BJ (cell line): ENCODE measurements around the gene SOX10. TPM values are rescaled to one million over a fixed set of nuclear protein-coding genes. Genes with fewer than 3 reads are reported as not detected.

ENCODE experiments used
- CTCF ChIA-PET: fragments of 350-600 bp; formaldehyde crosslinking; extraction: SDS; loops from one replicate; lab custom pipeline; 2021; ENCODE audit warnings: antibody characterized with exemption, inconsistent platforms; lab: Yijun Ruan, JAX
- POLR2A ChIA-PET: fragments of 300-600 bp; sonication (Branson Sonifier 250); formaldehyde crosslinking; extraction: SDS; loops from one replicate; lab custom pipeline; 2021; ENCODE audit warnings: antibody characterized with exemption; lab: Charles Lee
- DNase-seq: peaks from one replicate; pipeline ENCODE4 v3.0.0-alpha.2; 2011; ENCODE audit warnings: low read depth
- H3K27me3 ChIP-seq: 2 replicates; pipeline ENCODE4 v1.6.0; 2011; ENCODE audit warnings: low read length; ENCODE audit not compliant: control insufficient read depth, insufficient read depth
- H3K36me3 ChIP-seq: 2 replicates; pipeline ENCODE4 v1.5.1; 2011; ENCODE audit warnings: low read length; ENCODE audit not compliant: control insufficient read depth, insufficient read depth
- H3K4me3 ChIP-seq: 2 replicates; pipeline ENCODE4 v1.5.1; 2011; ENCODE audit warnings: low read depth, mild to moderate bottlenecking, control low read depth, low read length
- polyA plus RNA-seq: library from polyadenylated mRNA; depleted of rRNA; stranded (reverse); fragments of >200 nt; gene quantifications from 2 replicates; pipeline ENCODE4 v1.2.3, GENCODE V29; 2011; rRNA removed
- TF ChIP-seq, protein P1 (sequence below): IDR thresholded peaks from 2 replicates; pipeline ENCODE4 v1.5.1; 2011; ENCODE audit warnings: low read depth, mild to moderate bottlenecking, control low read depth, inconsistent platforms, low read length, moderate library complexity; ENCODE audit not compliant: insufficient read depth

Gene SOX10
- polyA plus RNA-seq, 1 experiment: not detected

DNA sequence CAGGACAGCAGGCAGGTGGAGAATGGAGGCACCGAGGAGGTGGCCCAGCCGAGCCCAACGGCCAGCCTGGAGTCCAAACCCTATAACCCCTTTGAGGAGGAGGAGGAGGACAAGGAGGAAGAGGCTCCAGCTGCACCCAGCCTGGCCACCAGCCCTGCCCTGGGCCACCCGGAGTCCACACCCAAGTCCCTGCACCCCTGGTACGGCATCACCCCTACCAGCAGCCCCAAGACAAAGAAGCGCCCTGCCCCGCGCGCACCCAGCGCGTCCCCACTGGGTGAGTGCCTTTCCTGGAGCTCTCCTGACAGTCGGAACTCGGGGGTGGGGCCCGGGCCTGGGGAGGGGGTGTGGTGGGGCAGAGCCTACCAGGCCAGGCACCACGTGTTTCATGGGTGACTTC is 58.6 kb downstream of the SOX10 start:
- peaks cover 51% of the 10 kb centered on the region for H3K36me3 ChIP-seq
- TF ChIP-seq, protein P1, sequence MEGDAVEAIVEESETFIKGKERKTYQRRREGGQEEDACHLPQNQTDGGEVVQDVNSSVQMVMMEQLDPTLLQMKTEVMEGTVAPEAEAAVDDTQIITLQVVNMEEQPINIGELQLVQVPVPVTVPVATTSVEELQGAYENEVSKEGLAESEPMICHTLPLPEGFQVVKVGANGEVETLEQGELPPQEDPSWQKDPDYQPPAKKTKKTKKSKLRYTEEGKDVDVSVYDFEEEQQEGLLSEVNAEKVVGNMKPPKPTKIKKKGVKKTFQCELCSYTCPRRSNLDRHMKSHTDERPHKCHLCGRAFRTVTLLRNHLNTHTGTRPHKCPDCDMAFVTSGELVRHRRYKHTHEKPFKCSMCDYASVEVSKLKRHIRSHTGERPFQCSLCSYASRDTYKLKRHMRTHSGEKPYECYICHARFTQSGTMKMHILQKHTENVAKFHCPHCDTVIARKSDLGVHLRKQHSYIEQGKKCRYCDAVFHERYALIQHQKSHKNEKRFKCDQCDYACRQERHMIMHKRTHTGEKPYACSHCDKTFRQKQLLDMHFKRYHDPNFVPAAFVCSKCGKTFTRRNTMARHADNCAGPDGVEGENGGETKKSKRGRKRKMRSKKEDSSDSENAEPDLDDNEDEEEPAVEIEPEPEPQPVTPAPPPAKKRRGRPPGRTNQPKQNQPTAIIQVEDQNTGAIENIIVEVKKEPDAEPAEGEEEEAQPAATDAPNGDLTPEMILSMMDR: no peak
- H3K27me3 ChIP-seq: no peaks in the 10 kb centered on the region
- H3K4me3 ChIP-seq: no peak overlapping the region
- POLR2A ChIA-PET: no interaction called here
- CTCF ChIA-PET: interaction anchor here (1.2 to 1.4 kb wide), 2 partner anchors 19 to 33 kb away, joined by 3 to 4 read pairs; partner anchors contain the start of gene MICALL1
- no peak for DNase-seq

DNA sequence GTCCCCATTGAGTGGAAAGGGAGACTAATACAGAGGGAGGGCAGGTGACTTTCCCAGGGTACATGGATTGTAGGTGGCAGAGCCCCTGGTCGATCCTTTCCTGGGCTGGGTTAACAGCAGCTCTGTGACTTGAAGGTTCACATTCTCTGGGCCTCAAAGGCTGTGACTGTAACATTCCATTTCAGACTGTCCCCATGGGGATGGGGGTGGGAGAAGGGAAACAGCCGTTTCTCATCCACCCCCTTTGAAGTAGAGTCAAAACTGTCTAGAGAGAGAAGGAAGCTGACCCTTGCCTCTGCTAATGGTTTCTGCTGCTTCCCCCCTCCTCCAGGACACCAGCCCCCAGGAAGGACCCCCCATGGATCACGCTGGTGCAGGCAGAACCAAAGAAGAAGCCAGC is 59.0 kb downstream of the SOX10 start:
- no peaks in the 10 kb centered on the region for H3K27me3 ChIP-seq
- H3K4me3 ChIP-seq: no peak overlapping the region
- no peak for DNase-seq
- POLR2A ChIA-PET: no interaction called here
- TF ChIP-seq, protein P1: no peak
- peaks cover 50% of the 10 kb centered on the region for H3K36me3 ChIP-seq
- CTCF ChIA-PET: interaction anchor here (1.2 to 1.4 kb wide), 2 partner anchors 19 to 33 kb away, joined by 3 to 4 read pairs; partner anchors contain the start of gene MICALL1

DNA sequence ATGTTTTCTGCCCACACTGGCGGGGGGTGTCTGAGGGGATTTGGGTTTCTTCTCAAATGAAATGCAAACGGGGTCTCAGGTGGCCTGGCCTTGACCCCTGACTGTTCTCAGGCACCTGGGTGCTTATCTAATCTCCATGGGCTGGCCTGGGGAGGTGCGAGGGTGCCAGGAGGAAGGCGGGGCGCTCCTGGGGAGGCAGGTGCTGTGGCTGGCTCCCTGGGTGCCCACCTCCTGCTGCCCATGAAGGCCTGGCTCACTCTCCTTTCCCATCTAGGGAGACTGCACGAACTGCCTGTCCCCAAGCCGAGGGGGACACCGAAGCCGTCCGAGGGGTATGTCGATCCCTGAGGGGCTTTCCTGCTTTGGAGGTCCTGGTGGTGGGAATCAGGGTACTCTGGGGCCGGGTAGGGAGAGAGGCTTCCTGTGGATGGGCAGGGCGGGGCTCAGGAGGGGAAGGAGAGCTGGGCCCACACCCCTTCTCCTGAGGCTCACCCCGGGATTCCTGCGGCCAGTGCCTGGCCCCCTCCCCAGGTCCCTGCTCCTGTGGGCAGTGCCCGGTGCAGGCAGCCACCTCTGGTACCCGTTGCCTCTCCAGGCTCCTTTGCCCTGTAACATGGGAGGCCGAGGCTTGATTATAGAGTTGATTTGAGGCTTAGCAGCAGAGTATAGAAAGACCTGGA is 59.8 kb downstream of the SOX10 start:
- Histone ChIP-seq H3K36me3 (peaks cover 44% of the 10 kb centered on the region), H3K4me3 (no peak overlapping the region), H3K27me3 (no peaks in the 10 kb centered on the region)
- TF ChIP-seq, protein P1: no peak
- POLR2A ChIA-PET: no interaction called here
- CTCF ChIA-PET: interaction anchor here (1.2 kb wide), 1 partner anchor 34 kb away, joined by 3 read pairs; no protein-coding TSS in a partner anchor
- no peak for DNase-seq

DNA sequence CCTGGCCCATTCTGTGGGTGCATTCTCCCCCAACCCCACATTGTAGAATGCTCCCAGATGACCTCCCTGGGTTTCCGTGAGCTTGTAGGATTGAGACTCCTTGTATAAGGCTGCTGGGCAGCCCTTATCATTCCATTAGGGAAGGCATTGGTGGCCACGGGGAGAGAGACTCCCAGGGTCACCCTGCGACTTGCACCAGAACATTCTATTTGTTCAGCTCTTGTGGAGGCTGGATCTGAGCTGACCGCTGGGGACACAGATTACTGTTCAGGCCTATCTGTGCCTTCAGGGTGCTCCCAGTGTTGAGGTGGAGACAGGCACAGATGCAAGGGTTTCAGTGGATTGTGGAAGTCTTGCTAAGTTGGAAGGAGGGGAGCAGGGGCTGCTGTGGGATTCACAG is 60.4 kb downstream of the SOX10 start:
- Histone ChIP-seq H3K4me3 (no peak overlapping the region), H3K27me3 (no peaks in the 10 kb centered on the region), H3K36me3 (peaks cover 41% of the 10 kb centered on the region)
- TF ChIP-seq, protein P1: no peak
- ChIA-PET CTCF (no interaction called here), POLR2A (no interaction called here)
- DNase-seq: no peak

Other genes starting within 250 kb of the SOX10 start
- gene GCAT, start 176.6 kb downstream of the SOX10 start, polyA plus RNA-seq: 12.6 and 24.9 TPM in 2 replicates
- gene GALR3, start 161.2 kb downstream of the SOX10 start, polyA plus RNA-seq: not detected in 2 replicates
- gene ANKRD54, start 140.2 kb downstream of the SOX10 start, polyA plus RNA-seq: 18.2 and 36.7 TPM in 2 replicates
- 705 and 755 TPM in 2 replicates for gene EIF3L, start 135.1 kb downstream of the SOX10 start, polyA plus RNA-seq
- gene MICALL1, start 78.3 kb downstream of the SOX10 start, polyA plus RNA-seq: 16.6 and 26.5 TPM in 2 replicates
- 0.38 and 0.42 TPM in 2 replicates for gene C22orf23, start 31.0 kb downstream of the SOX10 start, polyA plus RNA-seq
- gene POLR2F, start 30.9 kb downstream of the SOX10 start, polyA plus RNA-seq: 86.2 and 92.1 TPM in 2 replicates
- 27.9 and 32.4 TPM in 2 replicates for gene PICK1, start 72.8 kb upstream of the SOX10 start, polyA plus RNA-seq
- 0.10 and 0.17 TPM in 2 replicates for gene SLC16A8, start 99.6 kb upstream of the SOX10 start, polyA plus RNA-seq
- gene BAIAP2L2, start 126.1 kb upstream of the SOX10 start, polyA plus RNA-seq: 1.2 and 1.3 TPM in 2 replicates
- gene PLA2G6, start 197.3 kb upstream of the SOX10 start, polyA plus RNA-seq: 10.1 and 14.9 TPM in 2 replicates
- 14.1 and 14.8 TPM in 2 replicates for gene MAFF, start 217.4 kb upstream of the SOX10 start, polyA plus RNA-seq